H1 (cell line): Measurements from ENCODE around the gene KLHL36. TPM values are rescaled to one million over a fixed set of nuclear protein-coding genes. Genes with fewer than 3 reads are reported as not detected.
A peak's percentile ranks its signal among the peaks of the same experiment; 100 is the strongest.

Source experiments
- CBX5 ChIP-seq: fragments of 300-800, 300-1000 bp; sonication (generic); IDR thresholded peaks from 2 replicates; pipeline ENCODE4 v1.7.1; 2016; ENCODE audit warnings: antibody characterized with exemption, low read length, low read depth
- GABPA ChIP-seq: IDR thresholded peaks from 2 replicates; pipeline ENCODE4 v1.6.1; 2011; ENCODE audit warnings: mild to moderate bottlenecking, low read length, moderate library complexity, borderline replicate concordance; ENCODE audit not compliant: insufficient read depth
- KDM4A ChIP-seq: IDR thresholded peaks from one replicate; pipeline ENCODE4 v1.7.1; 2012; ENCODE audit warnings: low read depth, mild to moderate bottlenecking, moderate library complexity, low read length, inconsistent platforms; ENCODE audit not compliant: severe bottlenecking
- SAP30 ChIP-seq: fragments of 300-600 bp; sonication (generic); IDR thresholded peaks from 2 replicates; pipeline ENCODE4 v1.7.1; 2012; ENCODE audit warnings: low read length, moderate library complexity, mild to moderate bottlenecking, inconsistent platforms; ENCODE audit not compliant: insufficient read depth, insufficient replicate concordance
- polyA plus RNA-seq, 7 experiments: library from polyadenylated mRNA; depleted of rRNA in 3 of 7; stranded (reverse) in 5 of 7; unstranded in 2 of 7; fragments of >200 nt in 5 of 7; fragments of 200-250 nt in 2 of 7; gene quantifications; 1 replicate in 5 of 7; 2 replicates in 1 of 7; 4 replicates in 1 of 7; pipeline versions ENCODE4 v1.2.1 to v1.2.3, GENCODE V29; 2011 to 2013; ENCODE audit warnings: missing spikeins in 2 of 7, mixed read lengths in 2 of 7
- total RNA-seq: library from RNA; stranded (reverse); fragmentation: NEBNext Ultra II Directional; extraction: Animal tissue kit (Norgen Biotek cat#: 25700); gene quantifications from 2 replicates; pipeline ENCODE4 v1.2.1, GENCODE V29; 2021
- TF ChIP-seq, protein P1 (sequence below): fragments of 300-600 bp; sonication (generic); IDR thresholded peaks from 2 replicates; pipeline ENCODE4 v1.7.1; 2012; ENCODE audit warnings: low read length, moderate library complexity, mild to moderate bottlenecking, inconsistent platforms; ENCODE audit not compliant: insufficient replicate concordance
- TF ChIP-seq, protein P2 (sequence below), 3 experiments: IDR thresholded peaks; 1 replicate in 2 of 3; 2 replicates in 1 of 3; pipeline versions ENCODE4 v1.5.1 to v1.6.1; 2011; ENCODE audit warnings: low read length in 3 of 3, mild to moderate bottlenecking in 3 of 3, inconsistent platforms in 2 of 3, low read depth in 1 of 3, moderate library complexity in 1 of 3; ENCODE audit not compliant: insufficient read depth in 1 of 3; ENCODE audit errors: control extremely low read depth in 1 of 3

KLHL36 gene
- total and polyA plus RNA-seq, 2 of the 8 experiments (the other 6 are each of a cell fraction or from before 2014, with no cell fraction given): 22.9 to 33.6 TPM

DNA sequence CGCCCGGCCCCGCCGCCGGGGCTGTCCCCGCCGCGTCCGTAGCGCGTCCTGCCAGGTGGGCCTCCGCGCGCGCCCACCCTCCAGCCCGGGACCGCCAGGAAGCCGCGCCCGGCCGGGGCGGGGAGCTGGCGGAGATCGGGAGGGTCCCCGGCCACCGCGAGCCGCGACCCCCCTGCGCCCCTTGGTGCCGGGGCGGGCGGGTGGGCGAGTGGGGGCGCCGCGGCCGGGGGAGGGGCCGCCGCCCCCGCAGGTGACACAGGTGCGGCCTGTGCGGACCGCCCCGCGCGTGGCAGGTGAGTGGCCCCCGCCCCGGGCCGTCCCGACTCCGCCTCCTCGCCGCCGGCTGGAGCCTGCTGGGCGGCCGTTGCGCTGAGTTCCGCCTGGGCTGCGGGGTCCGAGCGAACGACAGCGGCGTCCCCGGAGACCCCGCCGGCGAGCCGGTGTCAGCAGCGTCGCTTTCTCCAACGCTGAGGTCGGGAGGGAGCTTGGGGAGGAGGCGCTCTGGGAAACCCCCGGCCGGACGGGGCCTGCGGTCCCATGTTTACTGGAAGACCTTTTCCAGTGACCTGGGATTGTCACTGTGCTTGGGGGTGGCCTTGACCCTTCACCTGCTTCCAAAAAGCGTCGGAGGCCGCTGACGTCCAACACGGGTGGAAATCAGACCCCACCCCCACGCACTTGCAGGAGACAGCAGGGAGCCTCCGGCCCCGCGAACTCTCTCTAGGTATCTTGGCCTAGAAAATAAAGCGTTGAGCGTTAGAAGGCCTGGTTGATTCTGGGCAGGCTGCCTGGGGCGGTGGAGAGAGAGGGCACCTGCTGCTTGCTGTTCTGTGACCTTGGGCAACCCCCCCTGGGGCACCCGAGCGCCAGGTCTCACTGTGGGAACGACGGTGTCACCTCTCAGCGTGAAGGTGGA lies 542 bp downstream of the KLHL36 start (continued):
- TF ChIP-seq, protein P1, sequence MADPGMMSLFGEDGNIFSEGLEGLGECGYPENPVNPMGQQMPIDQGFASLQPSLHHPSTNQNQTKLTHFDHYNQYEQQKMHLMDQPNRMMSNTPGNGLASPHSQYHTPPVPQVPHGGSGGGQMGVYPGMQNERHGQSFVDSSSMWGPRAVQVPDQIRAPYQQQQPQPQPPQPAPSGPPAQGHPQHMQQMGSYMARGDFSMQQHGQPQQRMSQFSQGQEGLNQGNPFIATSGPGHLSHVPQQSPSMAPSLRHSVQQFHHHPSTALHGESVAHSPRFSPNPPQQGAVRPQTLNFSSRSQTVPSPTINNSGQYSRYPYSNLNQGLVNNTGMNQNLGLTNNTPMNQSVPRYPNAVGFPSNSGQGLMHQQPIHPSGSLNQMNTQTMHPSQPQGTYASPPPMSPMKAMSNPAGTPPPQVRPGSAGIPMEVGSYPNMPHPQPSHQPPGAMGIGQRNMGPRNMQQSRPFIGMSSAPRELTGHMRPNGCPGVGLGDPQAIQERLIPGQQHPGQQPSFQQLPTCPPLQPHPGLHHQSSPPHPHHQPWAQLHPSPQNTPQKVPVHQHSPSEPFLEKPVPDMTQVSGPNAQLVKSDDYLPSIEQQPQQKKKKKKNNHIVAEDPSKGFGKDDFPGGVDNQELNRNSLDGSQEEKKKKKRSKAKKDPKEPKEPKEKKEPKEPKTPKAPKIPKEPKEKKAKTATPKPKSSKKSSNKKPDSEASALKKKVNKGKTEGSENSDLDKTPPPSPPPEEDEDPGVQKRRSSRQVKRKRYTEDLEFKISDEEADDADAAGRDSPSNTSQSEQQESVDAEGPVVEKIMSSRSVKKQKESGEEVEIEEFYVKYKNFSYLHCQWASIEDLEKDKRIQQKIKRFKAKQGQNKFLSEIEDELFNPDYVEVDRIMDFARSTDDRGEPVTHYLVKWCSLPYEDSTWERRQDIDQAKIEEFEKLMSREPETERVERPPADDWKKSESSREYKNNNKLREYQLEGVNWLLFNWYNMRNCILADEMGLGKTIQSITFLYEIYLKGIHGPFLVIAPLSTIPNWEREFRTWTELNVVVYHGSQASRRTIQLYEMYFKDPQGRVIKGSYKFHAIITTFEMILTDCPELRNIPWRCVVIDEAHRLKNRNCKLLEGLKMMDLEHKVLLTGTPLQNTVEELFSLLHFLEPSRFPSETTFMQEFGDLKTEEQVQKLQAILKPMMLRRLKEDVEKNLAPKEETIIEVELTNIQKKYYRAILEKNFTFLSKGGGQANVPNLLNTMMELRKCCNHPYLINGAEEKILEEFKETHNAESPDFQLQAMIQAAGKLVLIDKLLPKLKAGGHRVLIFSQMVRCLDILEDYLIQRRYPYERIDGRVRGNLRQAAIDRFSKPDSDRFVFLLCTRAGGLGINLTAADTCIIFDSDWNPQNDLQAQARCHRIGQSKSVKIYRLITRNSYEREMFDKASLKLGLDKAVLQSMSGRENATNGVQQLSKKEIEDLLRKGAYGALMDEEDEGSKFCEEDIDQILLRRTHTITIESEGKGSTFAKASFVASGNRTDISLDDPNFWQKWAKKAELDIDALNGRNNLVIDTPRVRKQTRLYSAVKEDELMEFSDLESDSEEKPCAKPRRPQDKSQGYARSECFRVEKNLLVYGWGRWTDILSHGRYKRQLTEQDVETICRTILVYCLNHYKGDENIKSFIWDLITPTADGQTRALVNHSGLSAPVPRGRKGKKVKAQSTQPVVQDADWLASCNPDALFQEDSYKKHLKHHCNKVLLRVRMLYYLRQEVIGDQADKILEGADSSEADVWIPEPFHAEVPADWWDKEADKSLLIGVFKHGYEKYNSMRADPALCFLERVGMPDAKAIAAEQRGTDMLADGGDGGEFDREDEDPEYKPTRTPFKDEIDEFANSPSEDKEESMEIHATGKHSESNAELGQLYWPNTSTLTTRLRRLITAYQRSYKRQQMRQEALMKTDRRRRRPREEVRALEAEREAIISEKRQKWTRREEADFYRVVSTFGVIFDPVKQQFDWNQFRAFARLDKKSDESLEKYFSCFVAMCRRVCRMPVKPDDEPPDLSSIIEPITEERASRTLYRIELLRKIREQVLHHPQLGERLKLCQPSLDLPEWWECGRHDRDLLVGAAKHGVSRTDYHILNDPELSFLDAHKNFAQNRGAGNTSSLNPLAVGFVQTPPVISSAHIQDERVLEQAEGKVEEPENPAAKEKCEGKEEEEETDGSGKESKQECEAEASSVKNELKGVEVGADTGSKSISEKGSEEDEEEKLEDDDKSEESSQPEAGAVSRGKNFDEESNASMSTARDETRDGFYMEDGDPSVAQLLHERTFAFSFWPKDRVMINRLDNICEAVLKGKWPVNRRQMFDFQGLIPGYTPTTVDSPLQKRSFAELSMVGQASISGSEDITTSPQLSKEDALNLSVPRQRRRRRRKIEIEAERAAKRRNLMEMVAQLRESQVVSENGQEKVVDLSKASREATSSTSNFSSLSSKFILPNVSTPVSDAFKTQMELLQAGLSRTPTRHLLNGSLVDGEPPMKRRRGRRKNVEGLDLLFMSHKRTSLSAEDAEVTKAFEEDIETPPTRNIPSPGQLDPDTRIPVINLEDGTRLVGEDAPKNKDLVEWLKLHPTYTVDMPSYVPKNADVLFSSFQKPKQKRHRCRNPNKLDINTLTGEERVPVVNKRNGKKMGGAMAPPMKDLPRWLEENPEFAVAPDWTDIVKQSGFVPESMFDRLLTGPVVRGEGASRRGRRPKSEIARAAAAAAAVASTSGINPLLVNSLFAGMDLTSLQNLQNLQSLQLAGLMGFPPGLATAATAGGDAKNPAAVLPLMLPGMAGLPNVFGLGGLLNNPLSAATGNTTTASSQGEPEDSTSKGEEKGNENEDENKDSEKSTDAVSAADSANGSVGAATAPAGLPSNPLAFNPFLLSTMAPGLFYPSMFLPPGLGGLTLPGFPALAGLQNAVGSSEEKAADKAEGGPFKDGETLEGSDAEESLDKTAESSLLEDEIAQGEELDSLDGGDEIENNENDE: no peak
- TF ChIP-seq CBX5: no peak
- TF ChIP-seq, protein P2, sequence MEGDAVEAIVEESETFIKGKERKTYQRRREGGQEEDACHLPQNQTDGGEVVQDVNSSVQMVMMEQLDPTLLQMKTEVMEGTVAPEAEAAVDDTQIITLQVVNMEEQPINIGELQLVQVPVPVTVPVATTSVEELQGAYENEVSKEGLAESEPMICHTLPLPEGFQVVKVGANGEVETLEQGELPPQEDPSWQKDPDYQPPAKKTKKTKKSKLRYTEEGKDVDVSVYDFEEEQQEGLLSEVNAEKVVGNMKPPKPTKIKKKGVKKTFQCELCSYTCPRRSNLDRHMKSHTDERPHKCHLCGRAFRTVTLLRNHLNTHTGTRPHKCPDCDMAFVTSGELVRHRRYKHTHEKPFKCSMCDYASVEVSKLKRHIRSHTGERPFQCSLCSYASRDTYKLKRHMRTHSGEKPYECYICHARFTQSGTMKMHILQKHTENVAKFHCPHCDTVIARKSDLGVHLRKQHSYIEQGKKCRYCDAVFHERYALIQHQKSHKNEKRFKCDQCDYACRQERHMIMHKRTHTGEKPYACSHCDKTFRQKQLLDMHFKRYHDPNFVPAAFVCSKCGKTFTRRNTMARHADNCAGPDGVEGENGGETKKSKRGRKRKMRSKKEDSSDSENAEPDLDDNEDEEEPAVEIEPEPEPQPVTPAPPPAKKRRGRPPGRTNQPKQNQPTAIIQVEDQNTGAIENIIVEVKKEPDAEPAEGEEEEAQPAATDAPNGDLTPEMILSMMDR (IDR thresholded peaks at IDR 0.05; ENCODE audit: control extremely low read depth in 1 of 3, insufficient read depth in 1 of 3, low read depth in 1 of 3, low read length in 3 of 3): no peak
- TF ChIP-seq KDM4A: peak; percentile 16
- TF ChIP-seq SAP30: peak; percentile 52
- TF ChIP-seq GABPA: 0 out of 2 replicates have a peak, but pooled peaks have one; percentile 38
